A673 (cell line): ENCODE results near the gene SLFN11. TPM values are rescaled to one million over a fixed set of nuclear protein-coding genes. Genes with fewer than 3 reads are reported as not detected.

Source experiments
- BruUV-seq: library from RNA; stranded (reverse); fragments of 400-500 nt; replicated peaks from 2 replicates; lab custom pipeline; 2021; lab: Mats Ljungman, UMichigan
- CTCF ChIA-PET: fragments of 300-600 bp; sonication (Branson Sonifier 250); formaldehyde crosslinking; loops from one replicate; lab custom pipeline; 2022; ENCODE audit warnings: antibody characterized with exemption; lab: Charles Lee
- POLR2A ChIA-PET: fragments of 300-600 bp; sonication (Branson Sonifier 250); formaldehyde crosslinking; loops from one replicate; lab custom pipeline; 2022; ENCODE audit warnings: antibody characterized with exemption; ENCODE audit not compliant: low non-redundant PET; lab: Charles Lee
- DNase-seq: peaks from one replicate; pipeline ENCODE4 v3.0.0-alpha.2; 2015; ENCODE audit warnings: low spot score
- H3K27ac ChIP-seq: fragments of 200-600 bp; sonication (generic); 2 replicates; pipeline ENCODE4 v1.5.1; 2016; ENCODE audit warnings: mixed run types, low read depth, mild to moderate bottlenecking, mixed read lengths, antibody characterized with exemption, low read length; ENCODE audit not compliant: poor library complexity, severe bottlenecking
- H3K27me3 ChIP-seq: fragments of 200-600 bp; sonication (generic); replicated peaks from 2 replicates; pipeline ENCODE4 v1.6.1; 2017; ENCODE audit warnings: mixed run types, low read depth, mild to moderate bottlenecking, mixed read lengths, antibody characterized with exemption, low read length; ENCODE audit not compliant: insufficient read depth, poor library complexity
- H3K36me3 ChIP-seq: fragments of 200-600 bp; sonication (generic); 2 replicates; pipeline ENCODE4 v1.6.1; 2016; ENCODE audit warnings: mixed run types, mild to moderate bottlenecking, mixed read lengths, antibody characterized with exemption, low read length; ENCODE audit not compliant: insufficient read depth, poor library complexity, severe bottlenecking
- H3K4me1 ChIP-seq: fragments of 200-600 bp; sonication (generic); 2 replicates; pipeline ENCODE4 v1.6.1; 2017; ENCODE audit warnings: mixed run types, mild to moderate bottlenecking, mixed read lengths, antibody characterized with exemption, low read length; ENCODE audit not compliant: insufficient read depth, poor library complexity, severe bottlenecking
- H3K4me3 ChIP-seq: fragments of 200-600 bp; sonication (generic); 2 replicates; pipeline ENCODE4 v1.5.1; 2016; ENCODE audit warnings: low read depth, mixed run types, mild to moderate bottlenecking, mixed read lengths, low read length; ENCODE audit not compliant: poor library complexity, severe bottlenecking
- H3K9me3 ChIP-seq: fragments of 200-600 bp; sonication (generic); 2 replicates; pipeline ENCODE4 v1.6.1; 2016; ENCODE audit warnings: mixed run types, low read depth, mild to moderate bottlenecking, mixed read lengths, antibody characterized with exemption, low read length; ENCODE audit not compliant: poor library complexity, severe bottlenecking
- CTCF ChIP-seq: fragments of 300-800, 200-600 bp; sonication (generic); conservative IDR thresholded peaks from 2 replicates; pipeline ENCODE4 v1.5.1; 2017; ENCODE audit warnings: low read depth, mild to moderate bottlenecking, antibody characterized with exemption, low read length, moderate library complexity, mixed read lengths
- EZH2 ChIP-seq: fragments of 200-600 bp; sonication (generic); IDR thresholded peaks from 2 replicates; pipeline ENCODE4 v1.6.1; 2017; ENCODE audit warnings: borderline replicate concordance, low read depth, mild to moderate bottlenecking, mixed read lengths, antibody characterized with exemption, low read length; ENCODE audit not compliant: poor library complexity, severe bottlenecking
- intact Hi-C: fragments of 100-400 bp; cut with micrococcal nuclease; formaldehyde crosslinking; loops from one replicate; pipeline ENCODE4 v1.10.0; 2022; ENCODE audit not compliant: unreplicated experiment
- total RNA-seq: library from RNA; stranded (reverse); gene quantifications from 2 replicates; pipeline ENCODE4 v1.2.3, GENCODE V29; 2021

The SLFN11 gene
- total RNA-seq, 1 experiment from 2014 or later, result 141 TPM

GRCh38 chr17:35350493-35350892 lies 22.9 kb downstream of the SLFN11 start:
- H3K4me1 ChIP-seq, result peaks cover 4% of the 10 kb centered on the region
- ChIA-PET CTCF (no interaction called here), POLR2A (no interaction called here)
- H3K36me3 ChIP-seq, result peaks cover 40% of the 10 kb centered on the region
- no TSS peak for BruUV-seq
- no peak for TF ChIP-seq CTCF
- TF ChIP-seq EZH2, result no peak
- no peak overlapping the region for H3K4me3 ChIP-seq
- H3K27me3 ChIP-seq, result no peaks in the 10 kb centered on the region
- intact Hi-C loops, result no loop called here
- no peaks in the 10 kb centered on the region for H3K9me3 ChIP-seq
- DNase-seq, result no peak
- no peak overlapping the region for H3K27ac ChIP-seq

- intact Hi-C loops, result no loop called here
- Histone ChIP-seq H3K9me3 (no peaks in the 10 kb centered on the region), H3K27me3 (no peaks in the 10 kb centered on the region), H3K36me3 (peaks cover 9% of the 10 kb centered on the region), H3K4me3 (no peak overlapping the region), H3K4me1 (peaks cover 4% of the 10 kb centered on the region), H3K27ac (no peak overlapping the region)
- TF ChIP-seq EZH2, result no peak
- TF ChIP-seq CTCF, result no peak
- BruUV-seq, result no TSS peak
- ChIA-PET POLR2A (no interaction called here), CTCF (no interaction called here)
- DNase-seq, result peak; percentile 36
Observed at GRCh38 chr17:35345926-35346771, 27.3 kb downstream of the SLFN11 start.

- Histone ChIP-seq H3K27ac (no peak overlapping the region), H3K4me1 (peaks cover 4% of the 10 kb centered on the region), H3K36me3 (peaks cover 5% of the 10 kb centered on the region), H3K4me3 (no peak overlapping the region), H3K9me3 (no peaks in the 10 kb centered on the region), H3K27me3 (no peaks in the 10 kb centered on the region)
- ChIA-PET POLR2A (no interaction called here), CTCF (no interaction called here)
- no peak for DNase-seq
- intact Hi-C loops, result no loop called here
- no TSS peak for BruUV-seq
- TF ChIP-seq EZH2, result no peak
Observed at GRCh38 chr17:35345445-35345925, 27.9 kb downstream of the SLFN11 start.

- ChIA-PET CTCF (no interaction called here), POLR2A (no interaction called here)
- Histone ChIP-seq H3K4me3 (no peak overlapping the region), H3K36me3 (peaks cover 3% of the 10 kb centered on the region), H3K9me3 (no peaks in the 10 kb centered on the region), H3K27ac (no peak overlapping the region), H3K4me1 (peaks cover 4% of the 10 kb centered on the region), H3K27me3 (no peaks in the 10 kb centered on the region)
- DNase-seq, result no peak
- no TSS peak for BruUV-seq
- TF ChIP-seq EZH2 (no peak), CTCF (no peak)
- intact Hi-C loops, result no loop called here
Observed at GRCh38 chr17:35344262-35344661, 29.2 kb downstream of the SLFN11 start.
